Stimulated activated CD4-positive, alpha-beta T cell treated with anti-CD3 and anti-CD28 coated beads, TNF-alpha, amount 100 ng/mL, for 24 hours (primary cell): ENCODE data around the gene MRPS14.

ENCODE experiments used
- DNase-seq, 3 experiments: peaks; one replicate each; pipeline ENCODE4 v3.0.0-alpha.2; 2020; ENCODE audit warnings: low read depth in 3 of 3

MRPS14 gene

DNA sequence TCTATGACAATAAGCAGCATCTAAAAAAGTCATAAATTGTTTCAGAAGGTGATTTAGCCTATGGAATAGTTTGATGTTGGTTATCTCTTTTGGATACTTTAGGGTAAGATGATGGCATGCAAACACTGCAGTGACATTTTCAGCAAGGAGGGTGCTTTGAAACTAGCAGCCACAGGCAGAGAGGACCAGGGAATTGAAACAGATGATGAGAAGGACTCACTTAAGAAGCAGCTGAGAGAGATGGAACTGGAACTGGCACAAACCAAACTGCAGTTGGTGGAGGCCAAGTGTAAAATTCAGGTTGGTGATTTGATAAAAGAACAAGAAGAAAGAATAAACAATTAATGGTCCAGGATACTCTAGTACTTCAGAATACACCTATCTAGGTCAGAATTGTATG lies 34.7 kb downstream of the MRPS14 start:
- no peak for DNase-seq

DNA sequence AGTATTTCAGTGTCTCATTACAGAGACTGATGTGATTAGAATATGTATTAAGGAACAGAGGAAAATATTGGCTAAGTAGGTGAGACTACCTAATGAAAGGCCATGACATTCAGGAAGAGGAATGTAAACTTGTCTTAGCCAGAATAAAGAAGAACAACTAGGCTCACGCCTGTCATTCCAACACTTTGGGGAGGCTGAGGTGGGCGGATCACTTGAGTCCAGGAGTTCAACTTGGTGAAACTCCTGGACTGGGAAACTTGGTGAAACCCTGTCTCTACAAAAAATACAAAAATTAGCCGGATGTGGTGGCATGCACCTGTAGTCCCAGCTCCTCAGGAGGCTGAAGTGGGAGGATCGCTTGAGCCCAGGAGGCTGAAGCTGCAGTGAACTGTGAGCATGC lies 38.3 kb downstream of the MRPS14 start:
- no peak for DNase-seq

DNA sequence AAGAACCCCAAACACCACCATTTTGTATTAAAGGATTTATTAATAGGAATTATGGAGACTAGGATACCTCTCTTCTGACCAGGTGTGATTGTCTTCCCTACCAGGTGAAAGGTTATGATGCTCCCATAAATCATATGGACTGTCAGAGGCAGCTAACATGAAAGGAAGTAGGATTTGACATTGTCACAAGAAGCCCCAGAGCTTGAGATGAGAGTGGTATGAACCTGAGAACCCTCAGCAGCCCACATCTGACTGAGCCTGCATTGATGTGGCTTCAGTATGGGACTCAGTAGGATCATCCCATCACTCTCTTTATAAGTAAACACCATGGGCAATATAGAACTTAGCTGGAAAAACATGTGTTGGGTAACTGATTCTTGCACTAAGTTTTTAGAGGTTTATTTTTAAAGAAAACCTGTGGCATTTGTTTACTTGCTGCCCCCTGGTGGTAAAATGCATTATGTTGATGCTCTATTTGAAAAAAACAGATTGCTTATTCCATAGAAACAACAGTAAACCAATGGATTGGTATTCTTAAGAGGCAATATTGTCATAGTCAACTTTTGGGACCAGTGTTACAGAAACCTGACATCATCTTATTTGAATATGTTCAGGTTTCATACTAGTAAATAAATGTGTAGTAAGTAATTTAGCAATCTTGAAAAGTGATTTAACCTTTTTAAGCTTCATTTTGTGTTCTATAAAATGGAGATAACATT lies 40.1 kb downstream of the MRPS14 start:
- no peak for DNase-seq

- DNase-seq, result no peak
These were observed 46.7 kb downstream of the MRPS14 start for GRCh38 chr1:174976436-174977108.

DNA sequence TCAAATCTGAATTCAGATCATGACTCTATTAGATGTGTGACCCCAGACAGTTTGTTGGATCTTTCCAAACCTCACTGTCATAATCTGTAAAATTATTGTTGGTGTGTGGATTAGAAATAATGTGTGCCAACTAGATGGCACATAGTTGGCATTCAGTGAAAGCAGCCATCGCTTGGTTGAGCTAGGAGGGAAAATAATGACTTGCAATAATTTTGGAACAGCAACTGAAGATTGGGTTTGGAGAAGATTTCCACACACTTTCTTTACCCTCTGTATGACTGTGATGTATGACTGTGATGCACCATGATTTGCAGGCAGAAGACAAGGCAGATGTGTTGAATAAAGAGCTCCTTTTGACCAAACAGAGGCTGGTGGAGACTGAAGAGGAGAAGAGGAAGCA lies 47.5 kb downstream of the MRPS14 start:
- no peak for DNase-seq

DNA sequence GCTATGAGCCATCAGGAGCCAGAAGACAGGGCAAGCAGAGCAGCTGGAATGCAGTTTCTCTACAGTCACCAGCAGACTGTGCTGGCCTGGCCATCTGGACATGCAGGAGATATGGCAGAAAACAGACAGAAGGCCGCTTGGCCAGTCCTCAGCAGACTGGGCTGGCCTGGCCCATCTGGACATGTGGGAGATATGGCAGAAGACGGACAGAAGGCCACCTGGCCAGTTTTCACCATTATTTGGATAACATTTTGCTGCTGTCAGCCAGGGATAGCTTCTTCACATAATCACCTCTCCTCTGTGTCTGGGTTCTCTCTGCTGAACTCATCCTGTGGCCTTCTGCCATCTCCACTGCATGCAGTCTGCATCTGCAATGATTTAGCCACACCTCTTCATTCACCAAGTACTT lies 48.5 kb downstream of the MRPS14 start:
- no peak for DNase-seq

DNA sequence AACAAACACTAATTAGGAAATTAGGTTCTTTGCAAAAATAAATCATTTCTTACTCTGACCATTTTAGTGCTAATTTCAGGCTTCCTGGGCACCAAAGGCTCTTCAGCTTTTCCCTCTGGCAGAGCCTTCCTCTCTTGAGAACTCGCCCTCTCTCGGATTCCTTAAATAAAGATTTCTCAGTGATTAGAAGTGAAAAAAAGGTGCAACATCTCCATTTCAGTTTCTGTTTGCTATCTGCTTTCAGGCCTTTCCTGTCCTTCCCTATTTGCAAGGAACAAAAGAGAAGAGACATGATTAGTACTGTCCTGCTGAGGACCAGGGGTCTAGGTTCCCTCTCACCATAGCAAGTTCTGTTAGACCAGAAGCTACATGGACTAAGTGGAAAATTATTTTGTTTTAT lies 51.3 kb downstream of the MRPS14 start:
- DNase-seq, result no peak

DNA sequence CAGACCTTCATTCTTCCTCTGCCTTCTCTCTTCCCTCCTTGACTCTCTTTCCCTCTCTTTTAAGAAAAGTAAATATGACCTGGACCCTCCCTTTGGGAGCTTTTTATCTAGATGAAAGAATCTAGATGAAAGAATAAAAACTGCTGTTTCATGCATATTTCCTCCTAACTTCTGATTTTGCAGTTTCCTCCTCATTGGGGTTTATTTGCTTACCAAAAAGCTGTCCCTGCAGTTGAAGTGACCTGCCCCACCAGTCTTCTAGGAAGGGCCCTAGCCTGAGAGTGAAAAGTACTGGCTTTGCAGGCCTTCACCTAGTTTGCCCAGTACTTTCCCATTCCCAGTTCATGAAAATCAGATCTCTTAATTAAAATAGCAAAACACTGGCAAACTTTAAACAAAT lies 51.8 kb downstream of the MRPS14 start:
- DNase-seq, result no peak

GRCh38 chr1:174969977-174970376 lies 53.2 kb downstream of the MRPS14 start:
- DNase-seq, result no peak

- no peak for DNase-seq
These were observed 54.4 kb downstream of the MRPS14 start for GRCh38 chr1:174968750-174969244.

DNA sequence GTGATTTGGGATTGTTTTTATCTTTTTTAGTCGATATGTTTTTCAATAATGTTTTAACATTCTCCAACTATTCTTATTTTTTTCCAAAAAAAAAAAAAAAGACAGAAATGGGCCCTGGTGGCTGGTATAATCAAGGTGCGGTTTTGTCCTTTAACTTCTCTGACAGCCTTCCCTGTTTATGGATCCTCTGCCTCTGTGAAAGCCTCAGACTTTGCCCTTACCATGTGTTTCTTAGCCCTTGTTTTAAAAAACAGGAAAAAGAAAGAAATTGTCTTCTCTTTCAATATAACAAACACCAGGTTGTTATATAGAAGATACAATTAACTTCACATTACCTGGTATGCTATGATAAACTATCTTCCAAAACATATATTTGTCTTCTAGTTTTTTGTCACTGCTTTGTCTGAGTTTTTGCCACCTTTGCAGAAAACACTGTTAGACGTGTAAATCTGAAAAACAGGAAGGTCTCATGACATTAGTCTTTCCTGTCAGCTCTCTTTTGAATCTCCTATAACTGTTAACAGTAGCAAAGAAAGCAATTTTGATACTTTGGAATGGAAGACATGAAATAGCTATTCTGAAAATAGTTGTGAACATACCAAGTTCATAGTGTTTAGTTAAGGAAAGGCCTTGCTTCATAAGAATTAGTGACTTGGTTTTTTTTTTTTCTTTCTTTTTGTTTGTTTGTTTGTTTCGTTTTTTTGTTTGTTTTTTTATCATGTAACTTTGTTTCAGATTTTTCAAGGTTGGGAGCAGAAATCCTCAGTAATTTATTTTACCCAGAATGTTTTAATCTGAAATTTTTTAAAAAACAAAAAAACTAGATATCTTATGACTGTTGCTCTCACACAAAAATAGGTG lies 55.1 kb downstream of the MRPS14 start:
- no peak for DNase-seq

DNA sequence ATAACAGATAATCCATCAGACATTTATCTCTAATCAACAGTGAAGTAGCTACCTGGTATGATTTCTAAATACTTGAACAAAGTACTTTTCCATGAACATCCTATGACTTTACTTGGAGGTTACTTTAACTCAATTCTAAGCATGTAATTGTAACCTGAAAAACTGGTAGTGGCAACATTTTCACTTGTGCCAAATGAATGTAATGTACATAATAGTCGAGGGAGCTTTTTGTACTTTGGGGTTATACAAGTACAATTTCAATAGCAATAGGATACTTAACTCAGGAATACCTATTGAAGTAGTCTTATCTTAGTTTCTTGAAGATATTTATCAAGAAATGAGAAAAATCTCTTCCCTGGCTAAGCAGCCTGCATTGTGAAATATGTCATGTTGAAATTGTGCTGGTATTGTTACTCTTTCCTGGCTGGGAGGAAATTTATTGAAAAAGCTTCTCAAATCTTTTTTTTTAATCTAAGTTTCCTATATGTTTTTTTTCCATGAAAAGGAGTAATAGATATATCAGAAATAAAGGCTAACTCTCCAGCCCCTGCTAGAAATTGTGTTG lies 57.1 kb downstream of the MRPS14 start:
- DNase-seq, result no peak

- no peak for DNase-seq
These were observed 57.7 kb downstream of the MRPS14 start for GRCh38 chr1:174965362-174966007.

GRCh38 chr1:174964972-174965361 lies 58.3 kb downstream of the MRPS14 start:
- no peak for DNase-seq

- no peak for DNase-seq
These were observed 58.8 kb downstream of the MRPS14 start for GRCh38 chr1:174964261-174964971.

DNA sequence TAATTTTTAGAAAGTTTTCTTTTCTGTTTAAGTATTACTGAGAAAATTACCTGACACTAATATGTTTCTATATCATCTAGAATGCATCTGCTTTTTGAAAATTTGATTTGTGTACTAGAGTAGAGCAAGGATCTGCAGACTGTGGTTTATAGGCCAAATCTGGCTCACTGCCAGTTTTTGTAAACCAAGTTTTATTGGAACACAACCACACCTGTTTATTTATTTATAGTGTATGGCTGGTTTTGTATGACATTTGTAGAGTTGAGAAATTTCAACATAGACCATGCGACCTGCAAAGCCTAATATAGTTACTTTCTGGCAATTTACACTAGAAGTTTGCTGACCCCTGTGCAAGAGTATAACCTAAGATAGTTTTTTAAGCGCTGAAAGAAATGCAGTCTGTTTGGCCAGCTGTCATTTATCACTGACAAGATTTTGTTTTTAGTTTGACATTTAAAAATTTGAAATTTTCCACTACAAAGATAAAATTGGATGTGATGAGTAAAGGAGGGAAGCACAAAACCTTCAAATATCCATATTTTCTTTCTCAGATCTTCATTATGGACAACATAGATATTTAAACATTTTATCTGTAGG lies 59.6 kb downstream of the MRPS14 start:
- DNase-seq, result no peak
